ENCODE results near the gene IFNL3. TPM values are rescaled to one million over a fixed set of nuclear protein-coding genes. Genes with fewer than 3 reads are reported as not detected.

Gene IFNL3
- total RNA-seq, 4 donors from 2014 or later = not detected

DNA sequence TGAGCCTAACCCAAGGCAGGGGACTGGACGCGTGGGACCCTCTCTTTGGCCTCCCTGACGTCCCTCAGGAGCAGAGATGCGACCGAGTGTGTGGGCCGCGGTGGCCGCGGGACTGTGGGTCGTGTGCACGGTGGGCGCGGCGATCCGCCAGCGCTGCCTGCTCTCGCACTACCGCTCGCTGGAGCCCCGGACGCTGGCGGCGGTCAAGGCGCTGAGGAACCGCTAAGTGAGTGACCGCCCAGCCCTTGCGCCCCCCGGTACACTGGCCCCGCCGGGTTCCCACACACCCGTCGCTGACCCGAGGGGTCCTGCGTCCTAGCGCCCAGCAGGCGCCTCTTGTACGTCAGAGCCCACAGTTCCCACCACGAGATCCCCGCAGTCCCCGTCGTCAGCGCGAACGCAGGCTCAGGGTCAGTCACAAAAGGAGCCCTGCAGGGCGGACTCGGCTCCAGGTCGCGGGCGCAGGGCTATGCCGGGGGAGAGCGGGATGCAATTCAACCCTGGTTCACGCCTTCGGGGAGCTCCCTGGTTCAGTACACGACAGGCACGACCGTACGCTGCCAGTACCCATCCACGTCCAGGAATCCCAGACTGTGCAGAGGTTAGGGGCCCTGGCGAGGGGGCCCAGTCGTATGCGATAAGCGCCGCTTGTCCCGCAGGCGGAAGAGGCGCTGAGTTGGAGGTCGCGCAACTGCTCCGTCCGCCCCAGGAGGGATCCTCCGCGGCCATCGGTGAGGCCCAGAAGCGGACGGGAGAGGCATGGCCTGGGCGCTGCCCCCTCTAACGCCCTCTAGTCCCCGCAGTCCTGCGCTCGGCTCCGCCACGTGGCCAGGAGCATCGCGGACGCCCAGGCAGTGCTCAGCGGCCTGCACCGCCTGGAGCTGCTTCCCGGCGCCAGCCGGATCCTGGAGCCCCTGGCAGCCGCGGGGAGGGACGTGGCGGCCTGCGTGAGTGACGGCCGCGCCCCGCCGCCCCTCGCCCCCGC, 19.8 kb upstream of the IFNL3 start:
- H3K4me3 ChIP-seq = no peak overlapping the region
- intact Hi-C loops (cut with DNase I; ENCODE audit: low total_unique reads) = no loop called here
- H3K27me3 ChIP-seq = peaks cover 0 to 5% of the 10 kb centered on the region in 2 donors
- TF ChIP-seq, protein P1, sequence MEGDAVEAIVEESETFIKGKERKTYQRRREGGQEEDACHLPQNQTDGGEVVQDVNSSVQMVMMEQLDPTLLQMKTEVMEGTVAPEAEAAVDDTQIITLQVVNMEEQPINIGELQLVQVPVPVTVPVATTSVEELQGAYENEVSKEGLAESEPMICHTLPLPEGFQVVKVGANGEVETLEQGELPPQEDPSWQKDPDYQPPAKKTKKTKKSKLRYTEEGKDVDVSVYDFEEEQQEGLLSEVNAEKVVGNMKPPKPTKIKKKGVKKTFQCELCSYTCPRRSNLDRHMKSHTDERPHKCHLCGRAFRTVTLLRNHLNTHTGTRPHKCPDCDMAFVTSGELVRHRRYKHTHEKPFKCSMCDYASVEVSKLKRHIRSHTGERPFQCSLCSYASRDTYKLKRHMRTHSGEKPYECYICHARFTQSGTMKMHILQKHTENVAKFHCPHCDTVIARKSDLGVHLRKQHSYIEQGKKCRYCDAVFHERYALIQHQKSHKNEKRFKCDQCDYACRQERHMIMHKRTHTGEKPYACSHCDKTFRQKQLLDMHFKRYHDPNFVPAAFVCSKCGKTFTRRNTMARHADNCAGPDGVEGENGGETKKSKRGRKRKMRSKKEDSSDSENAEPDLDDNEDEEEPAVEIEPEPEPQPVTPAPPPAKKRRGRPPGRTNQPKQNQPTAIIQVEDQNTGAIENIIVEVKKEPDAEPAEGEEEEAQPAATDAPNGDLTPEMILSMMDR (IDR thresholded peaks at IDR 0.05) = no peak
- no peak for TF ChIP-seq POLR2A (IDR thresholded peaks at IDR 0.05)
- H3K27ac ChIP-seq = no peak overlapping the region
- H3K36me3 ChIP-seq = no peaks in the 10 kb centered on the region
- no peak for DNase-seq
- H3K9me3 ChIP-seq = no peaks in the 10 kb centered on the region
- H3K4me1 ChIP-seq = no peaks in the 10 kb centered on the region

DNA sequence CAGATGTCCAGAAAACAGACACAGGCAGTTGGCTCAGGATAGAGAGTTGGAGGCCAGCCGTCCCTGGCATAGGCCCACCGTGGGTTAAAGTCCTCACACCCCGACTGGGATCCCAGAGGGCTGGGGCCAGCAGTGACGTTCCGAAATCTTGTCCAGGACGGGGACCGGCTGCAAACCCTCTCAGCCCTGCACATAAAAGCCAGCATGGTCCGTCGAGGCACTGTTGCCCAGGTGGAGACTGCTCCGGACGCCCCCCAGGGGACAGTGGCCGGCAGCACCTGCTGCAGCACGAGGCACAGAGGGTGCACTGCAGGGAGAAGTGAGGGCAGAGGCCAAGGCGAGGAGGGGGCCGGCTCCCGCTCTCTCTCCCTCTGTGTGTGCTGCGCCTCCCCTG, 19.1 kb upstream of the IFNL3 start:
- Histone ChIP-seq H3K27ac (no peak overlapping the region), H3K9me3 (no peaks in the 10 kb centered on the region), H3K36me3 (no peaks in the 10 kb centered on the region), H3K4me3 (no peak overlapping the region), H3K27me3 (peaks cover 0 to 5% of the 10 kb centered on the region in 2 donors), H3K4me1 (no peaks in the 10 kb centered on the region)
- no peak for DNase-seq
- intact Hi-C loops (cut with DNase I; ENCODE audit: low total_unique reads) = no loop called here
- no peak for TF ChIP-seq POLR2A (IDR thresholded peaks at IDR 0.05)
- TF ChIP-seq, protein P1 (IDR thresholded peaks at IDR 0.05) = no peak

DNA sequence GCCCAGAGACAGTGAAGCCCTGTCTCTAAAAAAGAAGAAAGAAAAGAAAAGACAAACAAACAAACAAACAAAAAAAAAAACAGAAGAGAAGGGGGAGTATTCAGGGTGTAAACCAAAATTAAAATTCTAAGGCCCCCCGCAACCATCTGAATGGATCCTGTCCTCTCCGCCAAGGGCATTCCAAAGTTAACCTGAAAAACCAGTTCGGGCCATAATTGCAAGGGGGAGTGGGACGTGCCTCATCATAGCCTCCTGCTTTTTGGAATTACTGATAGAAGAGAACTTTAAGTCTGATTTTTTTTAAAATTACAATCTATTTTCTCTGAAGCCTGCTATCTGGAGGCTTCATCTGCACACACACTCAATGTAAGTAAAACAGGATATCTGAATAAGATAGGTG, 17.7 kb upstream of the IFNL3 start:
- H3K9me3 ChIP-seq = no peaks in the 10 kb centered on the region
- no peak overlapping the region for H3K4me3 ChIP-seq
- no peak for TF ChIP-seq POLR2A (IDR thresholded peaks at IDR 0.05)
- TF ChIP-seq, protein P1 (IDR thresholded peaks at IDR 0.05) = no peak
- H3K27ac ChIP-seq = no peak overlapping the region
- no peak for DNase-seq
- intact Hi-C loops (cut with DNase I; ENCODE audit: low total_unique reads) = no loop called here
- H3K4me1 ChIP-seq = no peaks in the 10 kb centered on the region
- H3K27me3 ChIP-seq = peaks cover 0 to 5% of the 10 kb centered on the region in 2 donors
- H3K36me3 ChIP-seq = no peaks in the 10 kb centered on the region

DNA sequence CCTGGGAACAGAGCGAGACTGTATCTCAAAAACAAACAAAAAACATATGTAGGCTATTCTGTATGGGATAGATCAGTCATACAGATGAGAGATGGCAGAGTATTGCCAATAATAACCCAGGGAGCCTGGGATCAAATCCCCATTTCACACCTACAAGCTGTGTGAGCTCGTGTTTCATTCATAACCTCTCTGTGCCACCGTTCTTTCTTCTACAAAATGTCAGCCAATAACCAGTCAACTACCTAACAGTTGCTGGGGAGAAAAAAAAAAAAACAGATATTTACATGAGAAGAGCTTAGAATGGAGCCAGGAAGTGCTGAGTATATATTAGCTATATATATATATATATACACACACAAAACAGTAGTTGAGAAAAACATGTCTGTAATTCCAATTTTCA, 16.9 kb upstream of the IFNL3 start:
- H3K27me3 ChIP-seq = peaks cover 0 to 5% of the 10 kb centered on the region in 2 donors
- TF ChIP-seq, protein P1 (IDR thresholded peaks at IDR 0.05) = no peak
- no peak for TF ChIP-seq POLR2A (IDR thresholded peaks at IDR 0.05)
- H3K4me3 ChIP-seq = no peak overlapping the region
- no peaks in the 10 kb centered on the region for H3K4me1 ChIP-seq
- no peak overlapping the region for H3K27ac ChIP-seq
- H3K9me3 ChIP-seq = no peaks in the 10 kb centered on the region
- H3K36me3 ChIP-seq = no peaks in the 10 kb centered on the region
- intact Hi-C loops (cut with DNase I; ENCODE audit: low total_unique reads) = no loop called here
- DNase-seq = no peak

DNA sequence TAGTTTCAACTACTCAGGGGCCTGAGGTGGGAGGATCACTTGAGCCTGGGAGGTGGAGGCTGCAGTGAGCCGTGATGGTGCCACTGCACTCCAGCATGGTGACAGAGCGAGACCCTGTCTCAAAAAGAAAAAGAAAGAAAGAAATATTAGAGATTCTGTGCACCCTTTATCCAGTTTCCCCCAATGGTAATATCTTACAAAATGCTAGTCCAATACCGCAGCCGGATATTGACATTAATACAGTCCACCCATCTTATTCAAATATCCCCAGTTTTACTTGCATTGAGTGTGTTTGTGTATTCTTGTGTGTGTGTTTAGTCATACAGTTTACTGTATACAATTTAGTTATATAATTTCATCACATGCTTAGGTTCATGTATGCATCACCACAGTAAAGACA, 12.4 kb upstream of the IFNL3 start:
- no peaks in the 10 kb centered on the region for H3K4me1 ChIP-seq
- H3K9me3 ChIP-seq = no peaks in the 10 kb centered on the region
- H3K36me3 ChIP-seq = no peaks in the 10 kb centered on the region
- TF ChIP-seq, protein P1 (IDR thresholded peaks at IDR 0.05) = no peak
- no peak for TF ChIP-seq POLR2A (IDR thresholded peaks at IDR 0.05)
- no peak overlapping the region for H3K27ac ChIP-seq
- H3K27me3 ChIP-seq = peaks cover 0 to 2% of the 10 kb centered on the region in 2 donors
- DNase-seq = no peak
- intact Hi-C loops (cut with DNase I; ENCODE audit: low total_unique reads) = no loop called here
- no peak overlapping the region for H3K4me3 ChIP-seq
